SK-N-MC (cell line): ENCODE data around the gene OSBPL10.

Experiments used
- EZH2 ChIP-seq: fragments of 200-600 bp; sonication (generic); IDR thresholded peaks from one replicate; pipeline ENCODE4 v1.6.1; 2017; ENCODE audit warnings: antibody characterized with exemption
- POLR2AphosphoS5 ChIP-seq: IDR thresholded peaks from 2 replicates; pipeline ENCODE4 v1.6.1; 2012; ENCODE audit warnings: mild to moderate bottlenecking, low read depth, low read length, borderline replicate concordance

DNA sequence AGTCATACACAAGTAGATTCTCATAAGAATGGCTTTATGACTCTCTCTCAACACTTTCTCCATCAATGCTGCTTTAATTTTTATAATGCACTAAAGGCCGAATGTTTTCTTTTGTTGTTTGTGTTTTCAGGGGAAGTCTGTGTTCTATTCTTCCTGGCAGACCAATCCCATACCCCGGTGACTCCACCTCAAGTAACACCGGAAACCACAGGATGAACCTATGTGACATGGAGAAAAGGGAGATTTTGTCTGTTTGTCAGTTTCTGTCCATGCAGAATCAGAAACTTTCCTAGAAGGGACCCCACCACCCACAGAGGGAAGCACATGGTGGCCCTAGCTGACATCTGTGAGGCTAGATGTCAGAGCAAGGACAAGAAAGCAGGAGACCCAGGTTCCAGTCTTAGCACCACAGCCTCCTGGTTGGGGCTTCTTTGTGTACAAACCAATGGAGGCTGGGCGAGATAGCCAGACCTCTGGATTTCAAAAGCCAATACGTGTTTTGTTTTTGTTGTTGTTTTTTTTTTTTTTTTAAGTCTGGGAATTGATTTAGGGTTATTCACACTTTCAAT, 109.0 kb downstream of the OSBPL10 start:
- TF ChIP-seq POLR2AphosphoS5 (no peak), EZH2 (no peak)
